Activated CD4-positive, CD25-positive, alpha-beta regulatory T cell treated with anti-CD3 and anti-CD28 coated beads, Interleukin-2, amount 50 U/mL, for 16 hours (primary cell): ENCODE data around the gene BTG4.

Experiments used
- DNase-seq: peaks from one replicate; pipeline ENCODE4 v3.0.0-alpha.2; 2020; ENCODE audit warnings: low read depth, low spot score

BTG4 gene

DNA sequence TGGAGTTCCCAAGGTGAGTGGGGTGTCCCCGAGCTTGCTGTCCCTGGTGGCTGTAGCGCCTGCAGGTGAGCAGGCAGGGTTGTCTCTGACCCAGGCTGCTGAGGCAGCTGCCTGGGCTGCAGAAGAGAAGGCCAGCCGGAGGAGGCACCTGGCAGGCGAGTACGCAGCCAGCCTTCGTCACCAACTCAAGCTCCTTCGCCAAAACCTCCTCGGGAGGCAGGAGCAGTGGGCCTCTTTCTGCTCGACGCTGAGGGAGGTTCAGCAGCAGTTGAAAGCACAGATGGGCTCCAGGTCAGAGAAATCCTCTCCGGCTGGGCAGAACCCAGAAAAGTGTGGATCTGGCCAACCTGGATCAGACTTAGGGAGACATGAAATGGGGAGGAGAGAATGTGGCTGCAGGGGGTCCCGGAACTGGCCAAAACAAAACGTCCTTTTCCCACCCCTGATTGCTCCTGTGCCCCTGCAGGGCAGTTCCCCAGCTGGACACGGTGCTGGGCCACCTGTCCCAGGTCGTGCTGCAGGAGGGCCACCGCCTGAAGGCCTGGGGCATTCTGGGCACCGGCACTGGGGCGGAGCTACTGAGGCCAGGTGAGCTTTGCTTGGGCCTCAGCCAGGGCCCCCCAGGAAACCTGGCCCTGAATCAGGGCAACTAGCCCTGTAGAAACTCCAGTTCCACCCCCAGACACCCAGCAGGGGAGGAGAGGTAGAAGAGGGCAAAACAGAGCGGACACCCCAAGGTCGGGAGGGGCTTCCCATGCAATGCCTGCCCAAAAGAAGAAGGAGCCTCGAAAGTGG lies 56.7 kb downstream of the BTG4 start:
- DNase-seq: no peak

DNA sequence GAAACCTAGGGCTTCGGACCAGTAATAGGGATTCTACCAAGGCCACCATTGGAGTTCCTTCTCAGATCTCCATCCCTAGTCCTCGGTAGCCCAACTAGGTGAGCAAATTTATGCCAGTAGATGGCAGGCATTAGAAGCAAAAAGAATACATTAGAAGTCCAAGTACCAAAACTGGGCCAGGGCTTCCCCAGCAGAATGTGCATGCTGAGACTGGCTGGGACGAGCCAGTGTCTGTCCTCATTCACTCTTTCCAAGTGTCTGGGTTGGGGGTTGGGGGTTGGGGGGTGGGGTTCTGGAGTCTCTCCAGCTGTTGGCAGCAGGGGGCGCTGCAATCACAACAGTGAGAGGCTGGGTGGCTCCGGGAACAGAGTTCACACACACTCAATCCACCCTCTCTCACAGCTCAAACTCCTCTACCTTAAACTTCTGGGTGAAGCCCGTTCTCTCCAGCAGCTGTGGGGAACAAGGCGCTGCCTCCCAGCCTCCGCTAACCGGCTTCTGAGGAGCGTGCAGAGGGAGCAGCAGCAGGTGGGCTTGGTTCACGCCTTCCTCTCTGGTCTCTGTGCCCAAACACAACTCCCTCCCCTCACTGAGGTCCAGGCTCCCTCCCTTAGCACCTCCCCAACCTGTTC lies 57.5 kb downstream of the BTG4 start:
- DNase-seq: no peak

DNA sequence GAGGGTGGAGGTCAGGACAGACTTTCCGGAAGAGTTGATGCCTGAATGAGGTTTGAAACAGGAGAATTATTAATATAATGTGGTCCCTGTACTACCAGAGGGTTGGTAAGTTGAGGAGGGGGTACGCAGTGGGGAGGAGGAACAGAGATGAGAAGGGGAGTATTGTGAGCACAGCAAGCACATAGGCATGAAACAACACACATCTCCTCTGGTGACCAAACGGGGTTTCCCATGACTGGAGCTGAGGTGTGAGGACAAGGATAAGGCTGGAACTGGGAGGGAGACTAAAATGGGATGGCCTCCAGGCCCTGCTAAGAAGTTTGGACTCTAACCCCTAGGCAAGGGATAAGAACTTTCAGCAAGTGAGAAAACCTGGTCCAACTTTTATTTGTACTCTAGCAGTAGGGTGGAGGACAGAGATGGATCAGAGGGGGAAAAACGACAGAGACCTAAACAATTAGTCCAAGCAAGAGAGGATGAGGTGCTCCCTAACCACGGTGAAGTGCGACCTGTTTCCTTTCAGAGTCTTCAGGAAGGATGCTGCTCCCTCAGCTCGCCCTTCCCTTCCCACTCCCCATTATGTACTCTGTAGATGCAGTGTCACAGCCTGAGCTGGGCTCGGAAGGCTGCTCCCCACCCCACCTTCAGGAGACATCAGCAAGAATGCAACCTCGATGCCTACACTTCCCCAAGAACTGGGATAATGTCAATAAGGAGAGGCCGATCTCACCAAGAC lies 59.2 kb downstream of the BTG4 start:
- DNase-seq: no peak

DNA sequence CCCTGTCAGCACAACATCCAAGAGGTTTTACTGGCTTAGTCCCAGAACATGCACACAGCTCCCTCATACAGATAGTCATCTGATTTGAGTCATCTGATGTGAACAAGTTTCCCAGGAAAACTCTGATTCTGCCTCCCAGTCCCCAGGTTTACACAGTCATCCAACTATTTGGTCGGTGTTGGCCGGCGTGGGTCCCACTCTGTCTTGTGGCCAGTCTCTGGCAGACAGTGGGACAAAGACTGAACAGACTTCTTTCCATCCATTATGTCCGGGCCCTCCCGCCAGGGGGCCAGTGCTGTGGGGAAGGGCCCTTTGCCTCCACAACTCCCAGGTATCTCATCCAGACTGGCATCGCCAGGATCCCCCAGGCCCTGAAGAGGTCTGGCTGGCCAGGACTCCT lies 60.0 kb downstream of the BTG4 start:
- no peak for DNase-seq

DNA sequence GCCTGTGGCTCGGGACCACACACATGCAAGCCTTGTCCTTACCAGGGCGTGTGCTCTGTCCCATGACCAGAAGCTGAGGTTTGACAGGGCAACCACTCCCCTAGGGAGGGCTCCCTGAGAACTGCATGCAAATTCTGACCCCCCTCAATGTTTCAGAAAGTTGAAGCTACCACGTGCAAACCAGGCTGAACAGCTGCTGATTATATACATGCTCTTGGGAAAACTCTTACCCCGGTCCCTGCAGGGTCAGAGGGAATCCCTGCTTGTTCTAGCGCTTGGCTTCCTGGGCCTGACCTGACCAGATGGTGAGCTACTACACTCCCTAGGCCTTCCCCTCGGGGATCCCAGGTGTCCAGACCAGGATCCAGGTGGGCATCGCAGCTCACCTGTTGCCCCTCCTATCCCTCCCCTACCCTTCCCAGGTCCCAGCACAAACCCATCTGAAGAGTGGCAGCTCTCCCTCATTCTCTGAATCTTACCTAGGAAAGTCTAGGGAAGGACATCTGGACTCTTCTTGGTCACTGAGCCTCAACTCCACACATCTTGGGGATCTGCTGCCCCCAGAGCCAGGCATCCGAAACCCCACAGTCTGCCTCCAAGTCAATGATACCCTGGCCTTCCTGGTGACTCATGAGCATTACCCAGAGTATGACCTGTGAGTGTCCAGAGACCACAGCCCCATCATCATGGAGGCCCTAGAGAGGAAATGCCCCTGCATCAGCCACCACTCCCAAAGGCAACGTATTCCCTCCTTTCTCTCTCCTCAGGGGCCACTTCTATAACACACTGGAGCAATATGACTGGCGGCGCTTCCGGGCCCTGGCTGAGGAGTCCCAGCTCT lies 61.5 kb downstream of the BTG4 start:
- no peak for DNase-seq

DNA sequence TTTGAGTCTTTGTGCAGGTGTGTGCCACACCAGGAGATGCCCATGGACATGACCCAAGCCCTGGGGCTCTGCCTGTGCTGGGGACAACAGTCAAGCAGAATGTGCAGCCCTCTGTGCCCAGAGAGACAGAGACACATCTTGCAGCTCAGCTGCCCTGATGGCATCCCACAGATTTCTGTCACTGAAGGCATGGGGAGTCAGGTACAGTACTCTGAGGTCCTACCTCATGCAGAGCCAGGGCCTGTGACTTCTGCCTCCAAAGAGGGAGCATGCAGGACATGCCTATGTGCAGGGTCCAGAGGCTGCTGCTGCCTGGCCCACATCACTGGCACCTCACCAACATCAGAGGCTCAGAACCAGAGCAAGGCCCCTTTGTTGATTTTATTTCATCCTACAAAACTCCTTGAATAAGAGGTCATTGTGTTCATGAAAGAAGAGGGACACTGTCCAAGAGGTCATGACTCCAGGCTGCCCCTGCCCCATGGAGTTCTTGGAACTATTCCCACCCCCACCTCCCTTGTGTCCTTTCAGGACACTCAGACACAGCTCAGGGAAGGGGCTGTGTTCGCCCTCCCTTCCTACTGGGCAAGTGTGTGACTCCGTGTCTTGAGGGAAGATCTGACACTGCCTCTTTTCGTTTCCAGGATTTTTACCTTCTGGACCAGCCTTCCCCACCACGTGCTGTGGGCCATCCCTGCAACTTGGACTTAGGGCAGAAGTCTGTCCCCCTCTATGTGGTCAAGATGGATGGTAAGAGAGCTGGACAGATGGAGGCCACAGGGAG lies 62.3 kb downstream of the BTG4 start:
- no peak for DNase-seq

DNA sequence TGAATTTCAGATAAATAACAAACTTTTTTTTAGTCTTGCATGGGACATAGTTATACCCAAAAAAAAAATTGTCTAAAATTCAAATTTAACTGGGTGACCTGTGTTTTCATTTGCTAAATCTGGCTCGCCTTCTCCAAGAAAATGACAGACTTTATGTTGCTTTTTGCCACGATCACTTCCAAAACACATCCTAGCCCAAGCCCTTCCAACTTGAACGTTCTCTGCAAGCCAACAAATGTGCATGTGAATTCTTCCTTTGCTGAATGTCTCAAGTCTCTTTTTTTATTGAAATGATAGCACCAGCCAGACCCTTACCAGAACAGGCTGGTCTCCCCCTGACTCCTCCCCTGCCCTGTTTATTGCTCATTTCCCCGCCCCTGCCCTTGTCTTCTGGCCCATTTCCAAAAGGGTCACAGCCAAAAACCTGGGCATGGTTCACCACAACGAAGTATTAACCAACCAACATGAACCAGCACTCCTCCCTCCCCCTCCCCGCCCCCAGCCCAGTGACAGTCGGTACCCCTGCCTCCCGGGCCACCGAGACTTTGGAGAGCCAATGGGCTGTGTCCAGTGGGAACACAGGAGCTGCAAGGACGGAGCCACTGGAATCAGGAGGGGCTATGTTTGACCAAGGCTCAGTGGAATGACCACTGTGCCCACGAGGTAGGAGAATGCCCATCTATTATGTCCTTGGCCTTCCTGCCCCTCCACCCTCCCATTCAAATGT lies 63.2 kb downstream of the BTG4 start:
- DNase-seq: no peak

DNA sequence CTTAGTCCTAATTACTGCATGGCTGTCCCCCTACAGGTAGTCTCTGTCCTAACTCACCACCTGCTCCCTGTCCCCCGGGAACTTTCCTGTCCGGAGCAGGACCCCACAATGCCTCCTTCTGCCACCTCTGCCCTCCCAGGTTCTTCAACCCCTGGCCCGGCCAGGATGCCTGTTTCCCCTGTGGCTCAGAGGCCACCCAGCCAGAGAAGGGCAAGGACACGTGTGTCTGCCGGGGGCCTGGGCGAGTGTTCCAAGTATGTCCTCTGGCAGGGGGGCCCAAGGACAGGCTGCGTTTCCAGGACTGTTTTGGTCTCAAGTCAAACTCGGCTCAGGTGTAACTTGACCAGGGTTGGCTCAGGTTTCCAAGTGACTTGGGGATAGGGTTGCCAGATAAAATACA lies 63.8 kb downstream of the BTG4 start:
- DNase-seq: no peak

DNA sequence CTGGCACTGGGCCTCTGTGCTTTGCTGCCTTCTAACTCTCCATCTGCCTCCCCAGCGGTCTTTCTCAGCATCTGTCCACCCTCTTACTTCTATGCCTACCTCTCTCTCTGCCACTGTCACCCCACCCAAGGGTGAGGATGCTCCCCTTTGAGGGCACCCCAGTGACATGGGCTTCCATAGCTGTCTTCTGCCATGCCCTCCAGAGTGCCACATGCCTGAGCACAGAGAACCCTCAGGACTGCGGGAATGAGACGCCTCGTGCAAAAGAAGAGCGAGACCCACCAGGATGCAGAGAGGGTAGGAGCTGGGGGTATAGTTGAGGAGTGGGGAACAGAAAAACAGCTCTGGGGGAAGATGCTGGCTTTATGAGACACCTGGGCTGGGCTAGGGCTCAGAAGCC lies 64.3 kb downstream of the BTG4 start:
- DNase-seq: no peak

DNA sequence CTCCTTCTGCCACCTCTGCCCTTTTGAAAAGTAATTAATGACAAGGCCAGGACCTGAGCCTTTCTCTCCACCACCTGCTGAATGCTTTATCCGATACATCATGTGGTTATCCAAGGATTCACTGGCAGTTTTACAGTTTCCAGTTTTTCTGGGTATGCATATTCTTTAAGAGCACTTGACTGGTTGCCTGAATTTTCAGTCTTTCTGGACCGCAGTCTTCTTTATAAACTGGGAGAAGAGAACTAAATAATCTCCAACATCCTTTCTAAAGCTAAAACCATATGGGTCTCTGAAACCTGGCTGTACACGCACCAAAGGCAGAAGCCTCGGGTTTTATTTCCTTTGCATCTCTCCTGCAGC lies 65.1 kb downstream of the BTG4 start:
- no peak for DNase-seq

DNA sequence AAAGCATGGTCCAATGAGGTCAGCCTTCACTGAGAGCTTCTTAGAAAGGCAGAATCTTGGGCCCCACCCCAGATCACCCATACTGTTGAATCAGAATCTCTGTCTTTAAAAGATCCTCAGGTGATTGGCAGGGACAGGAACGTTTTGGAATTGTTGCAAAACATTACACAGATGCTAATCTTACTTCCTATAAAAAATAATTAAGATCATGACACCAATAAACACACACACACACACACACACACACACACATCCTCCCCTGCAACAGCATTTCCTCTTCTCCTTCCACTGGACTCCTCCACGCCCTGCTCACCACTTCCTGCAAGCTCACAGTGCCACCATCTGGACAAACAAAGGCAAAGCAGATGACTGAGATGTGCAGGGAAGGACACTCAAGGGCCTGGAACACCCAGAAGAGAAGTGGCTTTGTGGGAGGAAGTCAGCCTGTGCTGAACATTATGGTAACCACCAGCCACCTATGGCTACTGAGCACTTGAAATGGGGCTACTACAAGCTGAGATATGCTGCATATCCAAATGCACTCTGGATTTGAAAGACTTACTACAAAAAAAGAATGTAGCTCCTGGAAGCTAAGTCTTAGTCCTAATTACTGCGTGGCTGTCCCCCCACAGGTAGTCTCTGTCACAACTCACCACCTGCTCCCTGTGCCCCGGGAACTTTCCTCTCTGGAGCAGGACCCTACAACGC lies 65.6 kb downstream of the BTG4 start:
- DNase-seq: peak; percentile 59

DNA sequence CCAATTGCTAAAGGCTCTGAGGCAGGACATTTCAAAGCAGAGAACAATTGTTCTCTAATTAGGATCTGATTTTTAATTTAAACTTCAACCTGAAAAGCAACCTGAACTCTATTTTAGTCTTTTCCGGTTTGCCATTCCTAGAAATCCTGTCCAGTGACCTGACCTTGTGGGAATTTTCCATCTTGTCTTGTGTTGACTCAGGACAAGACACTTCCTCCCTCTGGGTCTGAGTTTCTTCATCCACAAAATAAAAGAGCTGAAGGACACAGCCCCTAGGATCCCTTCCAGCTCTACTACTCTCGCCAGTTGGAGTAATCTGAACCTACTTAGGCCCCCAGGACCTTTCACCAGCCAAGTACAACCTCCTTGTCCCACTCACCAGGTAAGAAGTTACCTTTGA lies 66.6 kb downstream of the BTG4 start:
- no peak for DNase-seq
